ENCODE measurements around the gene GINM1.

- TF ChIP-seq CTCF (IDR thresholded peaks at IDR 0.05) (no peak), POLR2AphosphoS5 (IDR thresholded peaks at IDR 0.05) (no peak), POLR2A (IDR thresholded peaks at IDR 0.05) (no peak), EP300 (IDR thresholded peaks at IDR 0.05) (no peak)
These were observed 25.0 kb upstream of the GINM1 start for GRCh38 chr6:149541139-149541538.

Measured in stomach (tissue), 4 donors.